ENCODE results near the gene HEPHL1.

Gene HEPHL1

DNA sequence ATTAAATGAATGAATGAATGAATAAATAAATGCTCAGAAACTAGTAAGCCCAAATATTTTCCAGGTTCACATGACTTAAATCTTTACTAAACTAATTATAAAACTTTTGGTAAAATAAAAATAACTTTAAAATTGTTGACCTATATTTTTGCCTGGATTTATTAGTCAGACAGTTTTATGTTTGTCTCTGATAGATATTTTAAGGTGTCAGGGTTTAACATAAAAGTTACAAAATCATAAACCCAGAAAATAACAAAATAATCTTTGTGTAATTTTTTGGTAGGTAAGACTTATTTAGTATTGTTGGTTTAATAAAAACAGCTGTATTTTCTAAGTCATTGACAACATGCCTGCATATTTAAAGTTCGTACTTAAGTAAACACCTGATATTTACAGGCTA, 27.4 kb upstream of the HEPHL1 start:
- H3K9me3 ChIP-seq = peaks cover 0 to 21% (median 14%) of the 10 kb centered on the region in 3 donors

GRCh38 chr11:93997741-93998140, 23.4 kb upstream of the HEPHL1 start:
- TF ChIP-seq, protein P1, sequence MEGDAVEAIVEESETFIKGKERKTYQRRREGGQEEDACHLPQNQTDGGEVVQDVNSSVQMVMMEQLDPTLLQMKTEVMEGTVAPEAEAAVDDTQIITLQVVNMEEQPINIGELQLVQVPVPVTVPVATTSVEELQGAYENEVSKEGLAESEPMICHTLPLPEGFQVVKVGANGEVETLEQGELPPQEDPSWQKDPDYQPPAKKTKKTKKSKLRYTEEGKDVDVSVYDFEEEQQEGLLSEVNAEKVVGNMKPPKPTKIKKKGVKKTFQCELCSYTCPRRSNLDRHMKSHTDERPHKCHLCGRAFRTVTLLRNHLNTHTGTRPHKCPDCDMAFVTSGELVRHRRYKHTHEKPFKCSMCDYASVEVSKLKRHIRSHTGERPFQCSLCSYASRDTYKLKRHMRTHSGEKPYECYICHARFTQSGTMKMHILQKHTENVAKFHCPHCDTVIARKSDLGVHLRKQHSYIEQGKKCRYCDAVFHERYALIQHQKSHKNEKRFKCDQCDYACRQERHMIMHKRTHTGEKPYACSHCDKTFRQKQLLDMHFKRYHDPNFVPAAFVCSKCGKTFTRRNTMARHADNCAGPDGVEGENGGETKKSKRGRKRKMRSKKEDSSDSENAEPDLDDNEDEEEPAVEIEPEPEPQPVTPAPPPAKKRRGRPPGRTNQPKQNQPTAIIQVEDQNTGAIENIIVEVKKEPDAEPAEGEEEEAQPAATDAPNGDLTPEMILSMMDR (IDR thresholded peaks at IDR 0.05) = no peak
- no peaks in the 10 kb centered on the region for H3K4me1 ChIP-seq
- H3K4me3 ChIP-seq = no peak overlapping the region
- no peak overlapping the region for H3K27ac ChIP-seq
- H3K9me3 ChIP-seq = peaks cover 0 to 9% (median 8%) of the 10 kb centered on the region in 3 donors
- no peak for DNase-seq
- H3K36me3 ChIP-seq = no peaks in the 10 kb centered on the region
- H3K27me3 ChIP-seq = no peaks in the 10 kb centered on the region
- intact Hi-C loops (cut with DNase I; ENCODE audit: low total_unique reads) = no loop called here

More for the DNA sequence above, 27.4 kb upstream of the HEPHL1 start:
- no peak overlapping the region for H3K4me3 ChIP-seq
- no peaks in the 10 kb centered on the region for H3K36me3 ChIP-seq
- intact Hi-C loops (cut with DNase I; ENCODE audit: low total_unique reads) = no loop called here
- H3K4me1 ChIP-seq = no peaks in the 10 kb centered on the region
- TF ChIP-seq, protein P1 (IDR thresholded peaks at IDR 0.05) = no peak
- no peak for DNase-seq
- no peaks in the 10 kb centered on the region for H3K27me3 ChIP-seq
- H3K27ac ChIP-seq = no peak overlapping the region

DNA sequence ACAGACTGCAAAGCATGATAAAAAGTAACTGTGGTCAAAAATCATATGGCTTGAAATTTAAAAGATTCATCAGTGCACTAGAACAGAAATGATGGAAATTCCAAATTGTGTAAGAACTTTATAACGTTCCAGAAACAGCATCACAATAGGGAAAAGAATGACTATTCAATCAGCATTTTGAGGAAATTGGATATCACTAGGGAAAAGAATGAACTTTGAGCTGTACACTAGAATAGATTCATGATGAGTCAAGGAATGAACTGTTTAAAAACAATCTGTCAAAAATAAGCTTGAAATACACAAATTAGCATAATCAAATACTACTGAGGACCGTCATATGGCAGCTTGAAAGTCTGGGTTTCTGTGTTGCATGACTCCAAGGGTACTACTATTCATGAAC, 20.5 kb upstream of the HEPHL1 start:
- Histone ChIP-seq H3K27me3 (no peaks in the 10 kb centered on the region), H3K4me1 (no peaks in the 10 kb centered on the region), H3K9me3 (no peaks in the 10 kb centered on the region), H3K36me3 (no peaks in the 10 kb centered on the region), H3K4me3 (no peak overlapping the region), H3K27ac (no peak overlapping the region)
- intact Hi-C loops (cut with DNase I; ENCODE audit: low total_unique reads) = no loop called here
- TF ChIP-seq, protein P1 (IDR thresholded peaks at IDR 0.05) = no peak
- DNase-seq = no peak

GRCh38 chr11:94002226-94002625, 18.9 kb upstream of the HEPHL1 start:
- Histone ChIP-seq H3K27ac (no peak overlapping the region), H3K4me3 (no peak overlapping the region), H3K27me3 (no peaks in the 10 kb centered on the region), H3K9me3 (no peaks in the 10 kb centered on the region), H3K4me1 (no peaks in the 10 kb centered on the region), H3K36me3 (no peaks in the 10 kb centered on the region)
- TF ChIP-seq, protein P1 (IDR thresholded peaks at IDR 0.05) = no peak
- intact Hi-C loops (cut with DNase I; ENCODE audit: low total_unique reads) = no loop called here
- DNase-seq = no peak

GRCh38 chr11:94007426-94007825, 13.7 kb upstream of the HEPHL1 start:
- no peaks in the 10 kb centered on the region for H3K9me3 ChIP-seq
- no peak overlapping the region for H3K27ac ChIP-seq
- H3K4me1 ChIP-seq = no peaks in the 10 kb centered on the region
- TF ChIP-seq, protein P1 (IDR thresholded peaks at IDR 0.05) = no peak
- intact Hi-C loops (cut with DNase I; ENCODE audit: low total_unique reads) = no loop called here
- no peaks in the 10 kb centered on the region for H3K36me3 ChIP-seq
- H3K4me3 ChIP-seq = no peak overlapping the region
- no peak for DNase-seq
- H3K27me3 ChIP-seq = no peaks in the 10 kb centered on the region

GRCh38 chr11:94007906-94008305, 13.2 kb upstream of the HEPHL1 start:
- TF ChIP-seq, protein P1 (IDR thresholded peaks at IDR 0.05) = no peak
- Histone ChIP-seq H3K4me1 (no peaks in the 10 kb centered on the region), H3K9me3 (no peaks in the 10 kb centered on the region), H3K4me3 (no peak overlapping the region), H3K27me3 (no peaks in the 10 kb centered on the region), H3K27ac (no peak overlapping the region), H3K36me3 (no peaks in the 10 kb centered on the region)
- intact Hi-C loops (cut with DNase I; ENCODE audit: low total_unique reads) = no loop called here
- no peak for DNase-seq
